GM19351 (cell line): Measurements from ENCODE around the gene NR6A1.
"Not testable (repeated sequence)": the region's sequence is repeated elsewhere in the genome, so short reads cannot be mapped to it uniquely, and the experiment has no call there.

Experiments used
- ATAC-seq: cut with Tn5 transposase; IDR thresholded peaks from one replicate; pipeline ENCODE4 v1.9.1; 2021; ENCODE audit warnings: mild to moderate bottlenecking, moderate library complexity; ENCODE audit not compliant: unreplicated experiment

The NR6A1 gene

GRCh38 chr9:124621371-124622328, 149.5 kb downstream of the NR6A1 start:
- no peak for ATAC-seq

- ATAC-seq: no peak
Measured at GRCh38 chr9:124618476-124618875, 152.6 kb downstream of the NR6A1 start.

GRCh38 chr9:124617477-124618141, 153.5 kb downstream of the NR6A1 start:
- no peak for ATAC-seq

GRCh38 chr9:124616961-124617360, 154.2 kb downstream of the NR6A1 start:
- ATAC-seq: no peak

GRCh38 chr9:124615840-124616239, 155.3 kb downstream of the NR6A1 start:
- not testable (repeated sequence) for ATAC-seq

GRCh38 chr9:124615100-124615742, 155.9 kb downstream of the NR6A1 start:
- no peak for ATAC-seq

- ATAC-seq: no peak
Measured at GRCh38 chr9:124613849-124614248, 157.3 kb downstream of the NR6A1 start.

- no peak for ATAC-seq
Measured at GRCh38 chr9:124611106-124611505, 160.0 kb downstream of the NR6A1 start.

GRCh38 chr9:124606027-124606426, 165.1 kb downstream of the NR6A1 start:
- no peak for ATAC-seq

- no peak for ATAC-seq
Measured at GRCh38 chr9:124605258-124605657, 165.9 kb downstream of the NR6A1 start.

GRCh38 chr9:124602632-124603031, 168.5 kb downstream of the NR6A1 start:
- no peak for ATAC-seq

- no peak for ATAC-seq
Measured at GRCh38 chr9:124602204-124602603, 168.9 kb downstream of the NR6A1 start.

- no peak for ATAC-seq
Measured at GRCh38 chr9:124600407-124600806, 170.7 kb downstream of the NR6A1 start.

GRCh38 chr9:124599121-124599795, 171.9 kb downstream of the NR6A1 start:
- no peak for ATAC-seq

GRCh38 chr9:124598048-124598447, 173.1 kb downstream of the NR6A1 start:
- ATAC-seq: no peak

GRCh38 chr9:124596172-124596839, 174.8 kb downstream of the NR6A1 start:
- ATAC-seq: no peak

- no peak for ATAC-seq
Measured at GRCh38 chr9:124595743-124596142, 175.4 kb downstream of the NR6A1 start.

GRCh38 chr9:124594673-124595072, 176.4 kb downstream of the NR6A1 start:
- no peak for ATAC-seq

- ATAC-seq: no peak
Measured at GRCh38 chr9:124594225-124594624, 176.9 kb downstream of the NR6A1 start.

- no peak for ATAC-seq
Measured at GRCh38 chr9:124593651-124594058, 177.5 kb downstream of the NR6A1 start.
